ACC112 (cell line): ENCODE measurements around the gene ZDHHC16.
"Not testable (repeated sequence)": the region's sequence is repeated elsewhere in the genome, so short reads cannot be mapped to it uniquely, and the experiment has no call there.

Experiments
- H2AFZ ChIP-seq: fragments of 200-600 bp; sonication (generic); one replicate; pipeline ENCODE4 v1.6.0; 2017; ENCODE audit warnings: antibody characterized with exemption, low read length; ENCODE audit not compliant: unreplicated experiment
- H3K27ac ChIP-seq: fragments of 200-600 bp; sonication (generic); 2 replicates; pipeline ENCODE4 v1.5.1; 2014; ENCODE audit warnings: low read depth, mild to moderate bottlenecking, antibody characterized with exemption, low read length, moderate library complexity
- H3K27me3 ChIP-seq: fragments of 200-600 bp; sonication (generic); 2 replicates; pipeline ENCODE4 v1.6.1; 2014; ENCODE audit warnings: mild to moderate bottlenecking, antibody characterized with exemption, low read length, moderate library complexity, mixed read lengths; ENCODE audit not compliant: insufficient read depth
- H3K36me3 ChIP-seq: fragments of 200-600 bp; sonication (generic); 2 replicates; pipeline ENCODE4 v1.6.1; 2016; ENCODE audit warnings: mild to moderate bottlenecking, antibody characterized with exemption, low read length, moderate library complexity, mixed read lengths; ENCODE audit not compliant: insufficient read depth
- H3K4me1 ChIP-seq: fragments of 200-600 bp; sonication (generic); one replicate; pipeline ENCODE4 v1.6.1; 2016; ENCODE audit warnings: low read length, mixed read lengths; ENCODE audit not compliant: insufficient read depth, unreplicated experiment, control insufficient read depth
- H3K4me3 ChIP-seq: fragments of 200-600 bp; sonication (generic); 2 replicates; pipeline ENCODE4 v1.5.1; 2014; ENCODE audit warnings: mild to moderate bottlenecking, low read depth, low read length
- H3K79me2 ChIP-seq: fragments of 200-600 bp; sonication (generic); one replicate; pipeline ENCODE4 v1.6.0; 2016; ENCODE audit warnings: low read length; ENCODE audit not compliant: control insufficient read depth, unreplicated experiment, insufficient read depth

ZDHHC16 gene

DNA sequence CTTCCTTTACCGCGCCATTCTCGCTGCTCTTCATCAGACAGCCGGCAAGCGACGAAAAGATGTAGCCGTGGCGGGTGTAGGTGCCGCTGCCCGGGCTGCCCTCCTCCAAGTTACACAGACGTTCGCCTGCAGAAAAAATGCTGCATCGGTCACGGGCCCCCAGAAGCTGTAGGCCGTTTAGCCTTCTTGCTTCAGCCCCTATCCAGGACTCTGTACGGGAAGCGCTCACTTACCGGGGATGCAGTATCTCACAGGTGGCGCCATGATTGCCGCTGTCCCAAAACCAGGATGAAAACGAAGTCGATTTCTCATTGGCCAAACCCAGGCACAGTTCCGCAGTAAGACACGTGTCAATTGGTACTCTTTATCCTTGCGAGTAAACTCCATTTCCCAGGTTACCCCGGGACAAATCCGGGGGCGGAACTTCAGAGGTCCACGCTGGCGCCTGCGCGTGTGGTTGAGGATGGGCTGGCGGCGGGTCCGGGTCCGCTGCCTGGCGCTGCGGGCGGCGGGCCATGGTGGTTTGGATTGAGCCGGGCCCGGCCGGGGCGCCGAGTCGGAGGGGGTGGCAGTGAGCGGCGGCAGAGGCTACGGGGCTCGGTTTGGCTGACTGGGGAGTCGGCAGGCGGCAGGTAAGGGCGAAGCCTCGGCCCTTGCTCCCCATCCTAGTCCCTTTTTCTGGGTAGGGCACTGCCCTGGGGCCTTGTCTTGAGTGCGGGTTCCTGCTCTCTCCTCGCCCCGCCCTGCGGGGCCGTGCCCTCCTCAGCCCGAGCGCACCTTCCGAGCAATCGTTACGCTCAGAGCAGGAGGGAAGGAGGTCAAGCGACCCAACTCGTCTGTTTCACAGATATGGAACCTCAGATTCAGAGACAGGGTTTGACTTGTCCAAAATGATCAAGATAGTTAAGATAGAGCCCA is at the start of gene ZDHHC16, which contains the start of gene EXOSC1:
Gene ZDHHC16 (plus strand): TSS at position 454 of the 918 bp plus-strand sequence. CDS start 5,501 bp downstream, outside the sequence.
Gene EXOSC1 (minus strand): TSS at position 285 of the 918 bp plus-strand sequence. CDS start 21 bp downstream, at position 264.
- Histone ChIP-seq H3K4me3 (peak within 1 kb of the TSS; percentile 92), H3K79me2 (peaks cover 59% of the 10 kb centered on the region), H3K27ac (peak within 1 kb of the TSS; percentile 8; the same call in 1 of the 2 replicates)

DNA sequence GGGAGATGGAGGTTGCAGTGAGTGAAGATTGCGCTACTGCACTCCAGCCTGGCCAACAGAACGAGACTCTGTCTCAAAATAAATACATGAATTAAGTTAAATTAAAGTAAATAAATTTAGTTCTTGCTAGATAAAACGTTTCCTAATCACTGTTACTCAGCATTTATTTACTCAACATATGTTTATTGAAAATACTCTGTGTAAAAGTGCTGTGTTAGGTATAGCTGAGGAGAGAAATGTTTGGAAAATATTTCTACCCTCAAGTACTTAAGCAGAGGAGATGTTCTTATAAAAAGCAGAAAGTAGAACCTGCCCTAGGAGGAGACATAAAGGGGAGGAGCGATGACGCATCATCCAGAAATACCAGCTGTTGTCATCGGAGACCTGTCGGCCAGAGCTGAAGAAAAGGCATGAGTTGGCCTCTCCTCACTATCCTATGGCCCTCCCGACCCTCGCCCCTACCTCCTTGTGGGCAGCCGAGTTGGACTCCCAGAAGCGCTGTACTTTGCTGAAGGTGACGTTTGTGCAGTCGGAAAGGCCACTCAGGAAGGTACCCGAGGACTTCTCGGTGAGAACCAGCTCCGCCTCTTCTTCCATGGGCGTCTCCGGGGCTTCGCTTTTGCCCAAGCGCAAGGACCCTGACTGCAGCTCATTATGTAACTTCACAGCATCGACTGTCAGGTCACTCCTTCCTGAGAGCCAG is 46.0 kb upstream of the ZDHHC16 start:
- peak overlapping the region; percentile 78 for H3K27ac ChIP-seq
- H3K27me3 ChIP-seq: no peaks in the 10 kb centered on the region
- H3K36me3 ChIP-seq: 0 out of 2 replicates have a peak, but pooled peaks cover 7% of the 10 kb centered on the region
- peak overlapping the region; percentile 84 for H3K4me3 ChIP-seq
- H3K4me1 ChIP-seq: peaks cover 4% of the 10 kb centered on the region
- H2AFZ ChIP-seq: peak overlapping the region; percentile 14
- peaks cover 7% of the 10 kb centered on the region for H3K79me2 ChIP-seq

More for the DNA sequence above, at the start of gene ZDHHC16, which contains the start of gene EXOSC1:
- Histone ChIP-seq H3K27me3 (no peaks in the 10 kb centered on the region), H2AFZ (peak within 1 kb of the TSS; percentile 71), H3K36me3 (no peaks in the 10 kb centered on the region), H3K4me1 (peaks cover 15% of the 10 kb centered on the region)

DNA sequence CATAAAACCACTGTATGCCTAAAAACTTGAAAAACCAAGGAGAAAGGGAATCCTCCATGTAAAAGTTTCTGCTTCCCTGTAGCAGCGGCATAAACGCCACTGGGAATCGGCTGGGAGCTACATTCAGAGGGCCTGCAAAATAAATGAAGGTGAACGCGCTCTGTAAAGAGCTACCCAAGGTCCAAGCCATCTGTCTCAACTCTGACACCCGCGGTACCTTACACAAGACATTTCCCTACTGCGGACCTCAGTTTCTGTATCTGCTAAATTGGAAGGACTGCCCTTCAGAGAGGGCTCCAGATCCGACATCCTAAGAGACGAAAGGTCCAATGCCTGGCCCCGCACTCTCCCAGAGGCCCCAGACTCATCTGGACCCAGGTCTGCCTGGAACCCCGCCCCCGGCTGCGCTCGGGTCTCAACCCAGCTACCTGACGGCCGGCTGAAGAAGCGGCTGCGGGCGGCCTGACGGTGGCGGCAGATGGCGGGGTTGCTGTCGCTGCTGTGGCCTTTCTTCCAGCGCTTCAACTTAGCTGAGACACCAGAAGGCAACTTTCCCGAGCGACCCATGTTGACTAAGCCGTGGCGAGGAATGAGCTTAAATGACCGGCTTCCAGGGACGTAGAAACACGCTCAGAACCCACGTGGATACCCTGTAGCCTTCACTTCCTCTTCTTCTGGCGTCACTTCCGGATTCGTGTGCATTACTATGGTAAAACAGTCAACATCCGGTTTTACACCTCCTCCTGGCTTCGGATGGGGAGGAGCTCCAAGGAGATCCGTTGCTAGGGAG is 45.1 kb upstream of the ZDHHC16 start, which contains the start of gene RRP12:
Gene RRP12 (minus strand): TSS at position 676 of the 790 bp plus-strand sequence. CDS start 109 bp downstream, at position 567.
- Histone ChIP-seq H3K27ac (peak within 1 kb of the TSS; percentile 78), H3K79me2 (peaks cover 7% of the 10 kb centered on the region), H3K4me3 (peak within 1 kb of the TSS; percentile 84), H3K36me3 (0 out of 2 replicates have a peak, but pooled peaks cover 6% of the 10 kb centered on the region), H2AFZ (peak within 1 kb of the TSS; percentile 14), H3K4me1 (peaks cover 4% of the 10 kb centered on the region), H3K27me3 (no peaks in the 10 kb centered on the region)

DNA sequence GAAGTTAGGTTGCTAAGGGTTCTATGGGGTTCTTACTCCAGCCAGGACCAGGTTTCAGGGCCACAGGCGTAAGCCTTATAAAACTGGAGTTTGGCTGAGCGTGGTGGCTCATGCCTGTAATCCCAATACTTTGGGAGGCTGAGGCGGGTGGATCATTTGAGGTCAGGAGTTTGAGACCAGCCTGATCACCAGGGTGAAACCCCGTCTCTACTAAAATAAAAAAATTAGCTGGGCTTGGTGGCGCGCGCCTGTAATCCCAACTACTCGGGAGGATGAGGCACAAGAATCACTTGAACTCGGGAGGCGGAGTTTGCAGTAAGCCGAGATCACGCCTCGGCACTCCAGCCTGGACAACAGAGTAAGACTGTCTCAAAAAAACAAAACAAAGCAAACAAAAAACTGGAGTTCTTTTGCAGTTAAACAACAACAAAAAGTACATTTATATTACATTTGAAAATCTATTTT is 44.5 kb upstream of the ZDHHC16 start:
- peak overlapping the region; percentile 78 for H3K27ac ChIP-seq
- peak overlapping the region; percentile 84 for H3K4me3 ChIP-seq

DNA sequence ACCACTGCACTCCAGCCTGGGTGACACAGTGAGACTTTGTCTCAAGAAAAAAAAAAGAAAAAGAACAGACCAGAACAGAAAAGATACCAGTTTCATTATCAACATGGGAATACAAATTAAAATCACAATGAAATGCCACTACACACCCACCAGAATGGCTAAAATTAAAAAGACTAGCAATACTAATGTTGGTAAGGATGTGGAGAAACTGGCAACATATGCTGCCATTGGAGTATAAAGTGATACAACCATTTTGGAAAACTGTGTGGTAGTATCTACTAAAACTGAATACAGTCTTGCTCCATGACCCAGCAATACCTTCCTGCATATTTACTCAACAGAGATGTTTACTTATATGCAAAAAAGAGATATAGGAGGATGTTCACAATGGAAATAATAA is 41.9 kb upstream of the ZDHHC16 start:
- no peak overlapping the region for H3K4me3 ChIP-seq
- H3K4me1 ChIP-seq: peaks cover 4% of the 10 kb centered on the region
- H3K27me3 ChIP-seq: no peaks in the 10 kb centered on the region
- H3K79me2 ChIP-seq: peaks cover 7% of the 10 kb centered on the region
- no peak overlapping the region for H3K27ac ChIP-seq
- no peaks in the 10 kb centered on the region for H3K36me3 ChIP-seq
- H2AFZ ChIP-seq: no peak overlapping the region

More for the DNA sequence above, 44.5 kb upstream of the ZDHHC16 start:
- H3K4me1 ChIP-seq: peaks cover 4% of the 10 kb centered on the region
- no peaks in the 10 kb centered on the region for H3K36me3 ChIP-seq
- H3K27me3 ChIP-seq: no peaks in the 10 kb centered on the region
- H3K79me2 ChIP-seq: peaks cover 7% of the 10 kb centered on the region
- H2AFZ ChIP-seq: no peak overlapping the region

DNA sequence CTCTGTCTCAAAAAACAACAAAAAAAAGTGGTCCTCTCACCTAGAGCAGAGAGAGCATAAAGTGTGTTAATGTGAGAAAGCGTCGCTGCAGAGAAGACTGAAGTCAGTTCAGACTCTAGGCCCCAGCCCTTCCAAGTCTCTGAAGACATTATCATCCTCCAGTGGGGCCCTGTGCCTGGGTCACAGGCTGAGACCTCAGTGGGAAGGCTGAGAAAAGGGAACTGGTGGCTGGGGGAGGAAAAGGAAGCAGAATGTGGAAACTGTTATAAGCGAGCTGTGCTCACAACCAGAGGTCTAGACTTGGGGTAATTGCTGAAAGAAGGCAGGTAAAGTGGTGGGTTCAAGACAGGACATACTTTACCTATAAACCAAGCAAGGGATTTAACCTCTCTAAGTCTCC is 39.9 kb upstream of the ZDHHC16 start:
- Histone ChIP-seq H3K36me3 (no peaks in the 10 kb centered on the region), H3K4me1 (peaks cover 4% of the 10 kb centered on the region), H3K79me2 (no peaks in the 10 kb centered on the region), H3K27ac (no peak overlapping the region), H2AFZ (no peak overlapping the region), H3K4me3 (no peak overlapping the region), H3K27me3 (no peaks in the 10 kb centered on the region)

DNA sequence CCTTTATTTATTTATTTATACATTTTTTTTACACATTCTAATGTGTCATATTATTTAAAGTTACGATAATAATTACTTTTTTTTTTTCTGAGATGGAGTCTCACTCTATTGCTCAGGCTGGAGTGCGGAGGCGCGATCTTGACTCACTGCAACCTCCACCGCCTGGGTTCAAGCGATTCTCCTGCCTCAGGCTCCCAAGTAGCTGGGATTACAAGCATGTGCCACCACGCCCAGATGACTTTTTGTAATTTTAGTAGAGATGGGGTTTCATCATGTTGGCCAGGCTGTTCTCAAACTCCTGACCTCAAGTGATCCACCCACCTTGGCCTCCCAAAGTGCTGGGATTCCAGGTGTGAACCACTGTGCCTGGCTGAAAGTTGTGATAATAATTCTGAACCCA is 39.5 kb upstream of the ZDHHC16 start:
- not testable (repeated sequence) for H2AFZ ChIP-seq, H3K36me3 ChIP-seq, H3K79me2 ChIP-seq, H3K4me1 ChIP-seq, H3K27me3 ChIP-seq, H3K4me3 ChIP-seq, H3K27ac ChIP-seq

DNA sequence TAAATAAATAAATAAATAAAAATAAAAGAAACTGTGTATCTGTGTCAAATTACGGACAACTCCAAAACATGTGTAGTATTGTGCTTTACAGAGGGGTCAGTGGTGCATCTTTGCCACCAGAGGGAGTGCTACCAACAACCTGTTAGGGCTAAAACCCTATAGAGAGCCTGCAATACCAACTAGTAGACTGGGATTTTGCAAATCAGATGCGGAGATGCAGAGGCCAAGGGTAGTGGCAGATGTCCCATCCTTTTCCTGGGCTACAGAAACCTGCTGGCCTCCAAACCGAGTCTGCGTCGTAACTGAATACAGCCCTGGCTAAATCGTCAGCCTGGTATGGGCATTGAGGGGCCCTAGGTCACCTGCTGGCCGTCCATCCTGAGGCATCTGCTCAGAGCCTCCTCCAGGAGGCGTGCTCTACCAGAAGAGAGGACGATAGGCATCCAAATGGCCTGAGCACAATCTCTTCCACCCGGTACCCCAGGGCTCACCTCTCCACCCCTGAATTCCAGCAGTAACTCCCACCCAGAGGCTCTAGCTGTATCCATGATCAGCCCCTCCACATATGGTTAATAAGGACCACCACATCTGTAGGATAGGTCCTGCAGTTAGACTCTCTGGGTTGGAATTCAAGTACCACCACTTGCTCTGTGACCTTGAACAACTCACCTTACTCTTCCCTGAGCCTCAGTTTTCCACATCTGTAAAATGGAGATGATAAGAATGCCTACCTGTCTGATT is 38.6 kb upstream of the ZDHHC16 start:
- peak overlapping the region; percentile 33 for H3K4me3 ChIP-seq
- H3K27me3 ChIP-seq: no peaks in the 10 kb centered on the region
- H3K36me3 ChIP-seq: no peaks in the 10 kb centered on the region
- H2AFZ ChIP-seq: no peak overlapping the region
- no peak overlapping the region for H3K27ac ChIP-seq
- no peaks in the 10 kb centered on the region for H3K79me2 ChIP-seq
- no peaks in the 10 kb centered on the region for H3K4me1 ChIP-seq

DNA sequence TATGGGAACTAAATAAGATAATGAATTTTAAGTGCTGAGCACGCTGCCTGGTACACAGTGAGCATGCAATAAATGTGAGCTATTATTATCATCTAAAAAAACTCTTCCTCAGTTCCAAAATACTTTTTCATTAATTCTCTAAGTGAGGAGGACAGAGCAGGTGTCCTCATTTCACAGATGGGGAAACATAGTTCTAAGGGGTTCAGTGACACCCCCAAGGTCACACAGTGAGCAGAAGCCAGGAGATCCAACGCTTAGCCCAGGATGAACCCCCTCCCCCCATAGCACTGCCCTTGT is 38.1 kb upstream of the ZDHHC16 start:
- H3K79me2 ChIP-seq: no peaks in the 10 kb centered on the region
- no peak overlapping the region for H3K27ac ChIP-seq
- no peaks in the 10 kb centered on the region for H3K36me3 ChIP-seq
- no peaks in the 10 kb centered on the region for H3K4me1 ChIP-seq
- no peak overlapping the region for H3K4me3 ChIP-seq
- no peaks in the 10 kb centered on the region for H3K27me3 ChIP-seq
- no peak overlapping the region for H2AFZ ChIP-seq
